Measurements from ENCODE around the gene ARRDC5.
"Not testable (repeated sequence)": the region's sequence is repeated elsewhere in the genome, so short reads cannot be mapped to it uniquely, and the experiment has no call there.

DNA sequence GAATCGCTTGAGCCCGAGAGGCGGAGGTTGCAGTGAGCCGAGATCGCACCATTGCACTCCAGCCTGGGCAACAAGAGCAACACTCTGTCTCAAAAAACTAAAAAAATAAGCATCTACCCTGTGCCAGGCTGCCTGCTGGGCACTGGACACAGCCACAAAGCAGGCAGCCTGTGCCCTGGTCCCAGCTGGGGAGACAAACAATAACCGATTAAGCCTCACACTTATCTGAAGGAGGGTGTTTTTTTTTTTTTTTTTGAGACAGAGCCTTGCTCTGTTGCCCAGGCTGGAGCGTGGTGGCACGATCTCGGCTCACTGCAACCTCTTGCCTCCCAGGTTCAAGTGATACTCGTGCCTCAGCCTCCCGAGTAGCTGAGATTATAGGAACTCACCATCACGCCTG lies 46.2 kb downstream of the ARRDC5 start:
- TF ChIP-seq, protein P1, sequence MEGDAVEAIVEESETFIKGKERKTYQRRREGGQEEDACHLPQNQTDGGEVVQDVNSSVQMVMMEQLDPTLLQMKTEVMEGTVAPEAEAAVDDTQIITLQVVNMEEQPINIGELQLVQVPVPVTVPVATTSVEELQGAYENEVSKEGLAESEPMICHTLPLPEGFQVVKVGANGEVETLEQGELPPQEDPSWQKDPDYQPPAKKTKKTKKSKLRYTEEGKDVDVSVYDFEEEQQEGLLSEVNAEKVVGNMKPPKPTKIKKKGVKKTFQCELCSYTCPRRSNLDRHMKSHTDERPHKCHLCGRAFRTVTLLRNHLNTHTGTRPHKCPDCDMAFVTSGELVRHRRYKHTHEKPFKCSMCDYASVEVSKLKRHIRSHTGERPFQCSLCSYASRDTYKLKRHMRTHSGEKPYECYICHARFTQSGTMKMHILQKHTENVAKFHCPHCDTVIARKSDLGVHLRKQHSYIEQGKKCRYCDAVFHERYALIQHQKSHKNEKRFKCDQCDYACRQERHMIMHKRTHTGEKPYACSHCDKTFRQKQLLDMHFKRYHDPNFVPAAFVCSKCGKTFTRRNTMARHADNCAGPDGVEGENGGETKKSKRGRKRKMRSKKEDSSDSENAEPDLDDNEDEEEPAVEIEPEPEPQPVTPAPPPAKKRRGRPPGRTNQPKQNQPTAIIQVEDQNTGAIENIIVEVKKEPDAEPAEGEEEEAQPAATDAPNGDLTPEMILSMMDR (conservative IDR thresholded peaks at IDR 0.05; ENCODE audit: low read length) = not testable (repeated sequence)
- TF ChIP-seq EZH2phosphoT487 (IDR thresholded peaks at IDR 0.05; ENCODE audit: borderline replicate concordance) = not testable (repeated sequence)

Data from Loucy (cell line).